Gastrocnemius medialis (tissue), 4 donors: ENCODE results near the gene EIF3F. TPM values are rescaled to one million over a fixed set of nuclear protein-coding genes. Genes with fewer than 3 reads are reported as not detected.

ENCODE experiments used
- ATAC-seq, 2 donors: fragments of 150-250 bp; one replicate each; pipeline ENCODE4 v1.9.1; 2016
- DNase-seq, 2 donors: peaks; one replicate each; pipeline ENCODE4 v3.0.0-alpha.2; 2019
- H3K27ac ChIP-seq, 4 donors: fragments of 200-600 bp; sonication (generic); 1 replicate in 1 of 4; 2 replicates in 3 of 4; pipeline ENCODE4 v1.5.1; 2016 to 2018; ENCODE audit warnings: mild to moderate bottlenecking in 2 of 4, moderate library complexity in 1 of 4
- H3K27me3 ChIP-seq, 3 donors: fragments of 200-600 bp; sonication (generic) in 2 of 3; 1 replicate in 1 of 3; 2 replicates in 2 of 3; pipeline versions ENCODE4 v1.5.1 to v1.6.0; 2016 to 2019; ENCODE audit warnings: mild to moderate bottlenecking in 1 of 3, moderate library complexity in 1 of 3
- H3K36me3 ChIP-seq, 2 donors: fragments of 200-600 bp; sonication (generic) in 1 of 2; one replicate each; pipeline ENCODE4 v1.5.1; 2017 to 2018
- H3K4me1 ChIP-seq, 2 donors: fragments of 200-600 bp; sonication (generic) in 1 of 2; one replicate each; pipeline ENCODE4 v1.5.1; 2016 to 2017; ENCODE audit warnings: mild to moderate bottlenecking in 2 of 2
- H3K4me3 ChIP-seq, 4 donors: fragments of 200-600 bp; sonication (generic) in 3 of 4; 1 replicate in 1 of 4; 2 replicates in 3 of 4; pipeline ENCODE4 v1.5.1; 2016 to 2019; ENCODE audit warnings: mild to moderate bottlenecking in 2 of 4
- H3K9me3 ChIP-seq, 3 donors: fragments of 200-600 bp; sonication (generic) in 2 of 3; 1 replicate in 1 of 3; 2 replicates in 2 of 3; pipeline ENCODE4 v1.5.1; 2016 to 2019
- CTCF ChIP-seq, 5 experiments: fragments of 450-650 bp in 3 of 5; fragments of 200-600 bp in 2 of 5; sonication (generic) in 2 of 5; IDR thresholded peaks in 4 of 5; conservative IDR thresholded peaks in 1 of 5; 1 replicate in 4 of 5; 2 replicates in 1 of 5; pipeline ENCODE4 v1.5.1; 2016 to 2019; ENCODE audit warnings: antibody characterized with exemption in 5 of 5, mild to moderate bottlenecking in 3 of 5, moderate library complexity in 3 of 5
- POLR2A ChIP-seq, 2 donors: fragments of 450-650 bp; IDR thresholded peaks; one replicate each; pipeline ENCODE4 v1.6.1; 2017; ENCODE audit warnings: antibody characterized with exemption in 2 of 2, mild to moderate bottlenecking in 2 of 2, moderate library complexity in 2 of 2
- in situ Hi-C, 4 donors: fragments of 200-750 bp; cut with MboI; loops; one replicate each; pipeline versions ENCODE4 v1.15.0 to v1.8.0; 2017; ENCODE audit warnings: low sequenced_read_pairs in 4 of 4
- intact Hi-C: fragments of 100-400 bp; cut with DNase I; formaldehyde crosslinking; loops from one replicate; pipeline ENCODE4 v1.15.1; 2023; ENCODE audit warnings: low total_unique reads
- total RNA-seq, 4 donors: library from RNA; depleted of rRNA; stranded (reverse); fragments of >200 nt; gene quantifications; one replicate each; pipeline versions ENCODE4 v1.1.0 to v1.2.3, GENCODE V29; 2016

The EIF3F gene
- total RNA-seq, 4 donors from 2014 or later: 187 to 303 (median 239) TPM

GRCh38 chr11:8032122-8032521 is 45.0 kb downstream of the EIF3F start:
- intact Hi-C loops (no loop called here), in situ Hi-C loops (loop anchor here in 3 of 4 donors (10.0 kb wide), 2 partner anchors 63 to 73 kb away; no protein-coding TSS in a partner anchor)
- Histone ChIP-seq H3K4me1 (no peaks in the 10 kb centered on the region), H3K27ac (no peak overlapping the region), H3K27me3 (no peaks in the 10 kb centered on the region), H3K36me3 (no peaks in the 10 kb centered on the region), H3K4me3 (no peak overlapping the region), H3K9me3 (no peaks in the 10 kb centered on the region)
- no peak for TF ChIP-seq POLR2A (IDR thresholded peaks at IDR 0.05)
- no peak for TF ChIP-seq CTCF (IDR thresholded peaks at IDR 0.05 in 4 of 5, conservative IDR thresholded peaks at IDR 0.05 in 1 of 5)
- DNase-seq (no peak), ATAC-seq (no peak)

GRCh38 chr11:8032576-8033304 is 45.6 kb downstream of the EIF3F start:
- no peak for DNase-seq
- TF ChIP-seq POLR2A (IDR thresholded peaks at IDR 0.05): no peak
- Histone ChIP-seq H3K4me3 (no peak overlapping the region), H3K36me3 (no peaks in the 10 kb centered on the region), H3K27me3 (no peaks in the 10 kb centered on the region), H3K9me3 (no peaks in the 10 kb centered on the region), H3K27ac (no peak overlapping the region), H3K4me1 (no peaks in the 10 kb centered on the region)
- in situ Hi-C loops (loop anchor here in 3 of 4 donors (10.0 kb wide), 2 partner anchors 62 to 72 kb away; no protein-coding TSS in a partner anchor), intact Hi-C loops (loop anchor here (1.0 kb wide), 2 partner anchors 38 to 67 kb away; no protein-coding TSS in a partner anchor)
- ATAC-seq: no peak

GRCh38 chr11:8033305-8034105 is 46.4 kb downstream of the EIF3F start:
- H3K27ac ChIP-seq: no peak overlapping the region
- no peaks in the 10 kb centered on the region for H3K9me3 ChIP-seq
- in situ Hi-C loops: loop anchor here in 3 of 4 donors (10.0 kb wide), 2 partner anchors 61 to 71 kb away; no protein-coding TSS in a partner anchor
- DNase-seq (peak; percentile 40 to 66), ATAC-seq (peak; percentile 79 to 90)
- H3K4me3 ChIP-seq: no peak overlapping the region
- no peaks in the 10 kb centered on the region for H3K36me3 ChIP-seq
- no peaks in the 10 kb centered on the region for H3K4me1 ChIP-seq
- TF ChIP-seq CTCF (IDR thresholded peaks at IDR 0.05 in 4 of 5, conservative IDR thresholded peaks at IDR 0.05 in 1 of 5): peak; percentile 77 to 91 (median 87)
- no peak for TF ChIP-seq POLR2A (IDR thresholded peaks at IDR 0.05)
- intact Hi-C loops: loop anchor here (1.0 kb wide), 2 partner anchors 37 to 66 kb away; no protein-coding TSS in a partner anchor
- no peaks in the 10 kb centered on the region for H3K27me3 ChIP-seq

- no peaks in the 10 kb centered on the region for H3K4me1 ChIP-seq
- TF ChIP-seq CTCF (IDR thresholded peaks at IDR 0.05 in 4 of 5, conservative IDR thresholded peaks at IDR 0.05 in 1 of 5) (no peak), POLR2A (IDR thresholded peaks at IDR 0.05) (no peak)
- no peak overlapping the region for H3K4me3 ChIP-seq
- no peaks in the 10 kb centered on the region for H3K36me3 ChIP-seq
- intact Hi-C loops: no loop called here
- no peak overlapping the region for H3K27ac ChIP-seq
- no peak for DNase-seq
- no peaks in the 10 kb centered on the region for H3K27me3 ChIP-seq
- no peak for ATAC-seq
- no peaks in the 10 kb centered on the region for H3K9me3 ChIP-seq
- in situ Hi-C loops: loop anchor here in 3 of 4 donors (10.0 kb wide), 2 partner anchors 61 to 71 kb away; no protein-coding TSS in a partner anchor
Observed at GRCh38 chr11:8034106-8034585, 47.0 kb downstream of the EIF3F start.
